GM12878 (cell line): ENCODE results near the gene TMEM53. TPM values are rescaled to one million over a fixed set of nuclear protein-coding genes. Genes with fewer than 3 reads are reported as not detected.
A peak's percentile ranks its signal among the peaks of the same experiment; 100 is the strongest.

ENCODE experiments used
- BHLHE40 ChIP-seq, 2 experiments: fragments of 450-650 bp in 1 of 2; IDR thresholded peaks; 2 replicates each; pipeline ENCODE4 v1.6.1; 2011 to 2017; ENCODE audit warnings: low read depth in 2 of 2, borderline replicate concordance in 1 of 2, improper control_type of control experiment in 1 of 2, low read length in 1 of 2, mild to moderate bottlenecking in 1 of 2
- E2F4 ChIP-seq: IDR thresholded peaks from 2 replicates; pipeline ENCODE4 v1.6.1; 2012; ENCODE audit warnings: low read depth, low read length, improper control_type of control experiment
- ELK1 ChIP-seq: IDR thresholded peaks from 2 replicates; pipeline ENCODE4 v1.6.1; 2012; ENCODE audit warnings: low read depth, low read length, improper control_type of control experiment
- HSF1 ChIP-seq: fragments of 150-350 bp; IDR thresholded peaks from 2 replicates; pipeline ENCODE4 v1.6.1; 2014; ENCODE audit warnings: mild to moderate bottlenecking, low read depth, low read length
- IKZF1 ChIP-seq: fragments of 450-650 bp; conservative IDR thresholded peaks from 2 replicates; pipeline ENCODE4 v1.6.1; 2017; ENCODE audit warnings: antibody characterized with exemption, mild to moderate bottlenecking
- NFXL1 ChIP-seq: fragments of 450-650 bp; IDR thresholded peaks from 2 replicates; pipeline ENCODE4 v1.6.1; 2017; ENCODE audit warnings: antibody characterized with exemption, mild to moderate bottlenecking, borderline replicate concordance
- NFYB ChIP-seq: IDR thresholded peaks from 2 replicates; pipeline ENCODE4 v1.6.1; 2011; ENCODE audit warnings: low read depth, mild to moderate bottlenecking, low read length, improper control_type of control experiment, moderate library complexity; ENCODE audit not compliant: insufficient read depth
- NR2C1 ChIP-seq: fragments of 450-650 bp; IDR thresholded peaks from 2 replicates; pipeline ENCODE4 v1.6.1; 2017; ENCODE audit warnings: antibody characterized with exemption, mild to moderate bottlenecking, moderate library complexity
- POLR2A ChIP-seq: IDR thresholded peaks from 2 replicates; pipeline ENCODE4 v1.6.1; 2011; ENCODE audit warnings: low read depth, mild to moderate bottlenecking, low read length
- POLR2AphosphoS5 ChIP-seq: IDR thresholded peaks from 2 replicates; pipeline ENCODE4 v1.6.1; 2011; ENCODE audit warnings: mild to moderate bottlenecking, low read length, inconsistent platforms
- RB1 ChIP-seq: fragments of 450-650 bp; formaldehyde crosslinking; IDR thresholded peaks from 2 replicates; pipeline ENCODE4 v1.6.1; 2017; ENCODE audit warnings: mild to moderate bottlenecking, borderline replicate concordance
- SMAD5 ChIP-seq: IDR thresholded peaks from 2 replicates; pipeline ENCODE4 v1.6.1; 2016; ENCODE audit warnings: antibody characterized with exemption, low read depth
- TCF7 ChIP-seq: IDR thresholded peaks from 2 replicates; pipeline ENCODE4 v1.6.1; 2014; ENCODE audit warnings: antibody characterized with exemption, borderline replicate concordance
- ZBTB40 ChIP-seq: fragments of 450-650 bp; IDR thresholded peaks from 2 replicates; pipeline ENCODE4 v1.6.1; 2016; ENCODE audit warnings: mild to moderate bottlenecking, moderate library complexity, borderline replicate concordance
- ZNF687 ChIP-seq: fragments of 450-650 bp; IDR thresholded peaks from 2 replicates; pipeline ENCODE4 v1.6.1; 2017; ENCODE audit warnings: mild to moderate bottlenecking, moderate library complexity
- polyA plus RNA-seq, 11 experiments: library from polyadenylated mRNA; depleted of rRNA in 4 of 11; unstranded in 6 of 11; stranded (reverse) in 5 of 11; fragments of >200 nt; fragmentation: Nextera tagmentation in 4 of 11; fragmentation: Illumina TruSeq in 1 of 11; extraction: Ambion mirVana in 4 of 11; extraction: Trizol in 1 of 11; gene quantifications; 1 replicate in 1 of 11; 2 replicates in 10 of 11; pipeline versions ENCODE4 v1.2.1 to v1.2.3, GENCODE V29; 2011 to 2016; ENCODE audit warnings: inconsistent platforms in 2 of 11, missing spikeins in 2 of 11, low read depth in 1 of 11
- total RNA-seq, 4 experiments: library from RNA; depleted of rRNA in 3 of 4; stranded (reverse); fragments of >200 nt in 3 of 4; fragmentation: Illumina TruSeq in 1 of 4; extraction: Trizol in 1 of 4; gene quantifications; 2 replicates each; pipeline versions ENCODE4 v1.2.1 to v1.2.3, GENCODE V29; 2013 to 2021

Gene TMEM53
- total and polyA plus RNA-seq, 10 of the 15 experiments (the other 5 are each of a cell fraction or from before 2014, with no cell fraction given) = 3.1 to 23.9 (median 11.1) TPM

- no peak for TF ChIP-seq ELK1
- no peak for TF ChIP-seq NFYB
- no peak for TF ChIP-seq TCF7
- TF ChIP-seq ZNF687 = no peak; the same call in 1 of the 2 replicates
- TF ChIP-seq POLR2AphosphoS5 = no peak
- peak; percentile 89; the same call in 1 of the 2 replicates for TF ChIP-seq IKZF1
- TF ChIP-seq HSF1 = no peak
- TF ChIP-seq SMAD5 = no peak
- no peak for TF ChIP-seq NFXL1
- no peak for TF ChIP-seq E2F4
- TF ChIP-seq RB1 = no peak
- TF ChIP-seq ZBTB40 = no peak
- TF ChIP-seq BHLHE40 (IDR thresholded peaks at IDR 0.05; ENCODE audit: borderline replicate concordance in 1 of 2, low read depth in 2 of 2, low read length in 1 of 2) = peak in 1 of 2 experiments; percentile 32; a peak in 1 of 4 replicates
- TF ChIP-seq NR2C1 = no peak
- TF ChIP-seq POLR2A = no peak
Measured at GRCh38 chr1:44723496-44724295, 49.4 kb upstream of the TMEM53 start (continued).
